HFFc6 (cell line): ENCODE measurements around the gene AVP. TPM values are rescaled to one million over a fixed set of nuclear protein-coding genes. Genes with fewer than 3 reads are reported as not detected.

ENCODE experiments used
- DNase-seq: peaks from one replicate; pipeline ENCODE4 v3.0.0-alpha.2; 2018
- H3K27ac Mint-ChIP-seq: 2 replicates; pipeline ENCODE4 v1.8.0; 2020; ENCODE audit warnings: mild to moderate bottlenecking, mixed read lengths
- H3K27me3 Mint-ChIP-seq: 2 replicates; pipeline ENCODE4 v1.8.0; 2021; ENCODE audit warnings: mild to moderate bottlenecking, moderate library complexity, mixed read lengths; ENCODE audit not compliant: insufficient read depth
- H3K36me3 Mint-ChIP-seq: 2 replicates; pipeline ENCODE4 v1.8.0; 2021; ENCODE audit warnings: low read depth, mixed read lengths
- H3K4me1 Mint-ChIP-seq: 2 replicates; pipeline ENCODE4 v1.8.0; 2020; ENCODE audit warnings: low read depth, mixed read lengths
- H3K4me3 Mint-ChIP-seq: 2 replicates; pipeline ENCODE4 v1.8.0; 2020; ENCODE audit warnings: mild to moderate bottlenecking, moderate library complexity, mixed read lengths
- H3K9me3 Mint-ChIP-seq: 2 replicates; pipeline ENCODE4 v1.8.0; 2020; ENCODE audit warnings: mild to moderate bottlenecking, mixed read lengths
- total RNA-seq, 6 experiments: library from RNA; stranded (reverse); fragmentation: NEBNext Ultra II Directional; extraction: Animal tissue kit (Norgen Biotek cat#: 25700); gene quantifications; 2 replicates in 1 of 6; 3 replicates in 5 of 6; pipeline ENCODE4 v1.2.3, GENCODE V29; 2021
- TF ChIP-seq, protein P1 (sequence below): fragments of 200-600 bp; sonication (generic); IDR thresholded peaks from 2 replicates; pipeline ENCODE4 v1.5.0; 2021; ENCODE audit warnings: antibody characterized with exemption, mild to moderate bottlenecking

The AVP gene
- total RNA-seq, 6 experiments from 2014 or later = not detected

DNA sequence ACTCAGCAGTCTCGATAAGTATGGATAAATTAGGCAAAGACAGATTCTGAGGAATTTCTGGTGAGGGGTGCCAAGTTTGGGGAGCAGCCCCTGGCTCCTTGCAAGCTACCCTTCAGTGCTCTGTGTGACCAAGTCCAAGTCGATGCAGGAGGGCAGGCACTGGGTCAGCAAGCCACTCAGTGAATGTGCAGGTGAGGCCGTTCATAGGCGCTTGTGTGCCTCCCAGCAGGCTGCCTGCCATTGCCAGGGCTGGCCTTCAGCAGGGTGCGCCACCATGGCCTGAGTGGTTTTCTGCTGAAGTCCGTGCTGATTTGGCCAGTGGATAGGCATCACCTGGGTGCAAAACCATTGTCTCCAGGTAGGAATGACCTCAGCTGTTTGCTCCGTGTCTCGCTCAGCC lies 44.4 kb downstream of the AVP start:
- H3K4me3 Mint-ChIP-seq = no peak overlapping the region
- peaks cover 11% of the 10 kb centered on the region for H3K36me3 Mint-ChIP-seq
- TF ChIP-seq, protein P1, sequence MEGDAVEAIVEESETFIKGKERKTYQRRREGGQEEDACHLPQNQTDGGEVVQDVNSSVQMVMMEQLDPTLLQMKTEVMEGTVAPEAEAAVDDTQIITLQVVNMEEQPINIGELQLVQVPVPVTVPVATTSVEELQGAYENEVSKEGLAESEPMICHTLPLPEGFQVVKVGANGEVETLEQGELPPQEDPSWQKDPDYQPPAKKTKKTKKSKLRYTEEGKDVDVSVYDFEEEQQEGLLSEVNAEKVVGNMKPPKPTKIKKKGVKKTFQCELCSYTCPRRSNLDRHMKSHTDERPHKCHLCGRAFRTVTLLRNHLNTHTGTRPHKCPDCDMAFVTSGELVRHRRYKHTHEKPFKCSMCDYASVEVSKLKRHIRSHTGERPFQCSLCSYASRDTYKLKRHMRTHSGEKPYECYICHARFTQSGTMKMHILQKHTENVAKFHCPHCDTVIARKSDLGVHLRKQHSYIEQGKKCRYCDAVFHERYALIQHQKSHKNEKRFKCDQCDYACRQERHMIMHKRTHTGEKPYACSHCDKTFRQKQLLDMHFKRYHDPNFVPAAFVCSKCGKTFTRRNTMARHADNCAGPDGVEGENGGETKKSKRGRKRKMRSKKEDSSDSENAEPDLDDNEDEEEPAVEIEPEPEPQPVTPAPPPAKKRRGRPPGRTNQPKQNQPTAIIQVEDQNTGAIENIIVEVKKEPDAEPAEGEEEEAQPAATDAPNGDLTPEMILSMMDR = no peak
- DNase-seq = no peak
- H3K27ac Mint-ChIP-seq = no peak overlapping the region
- H3K27me3 Mint-ChIP-seq = no peaks in the 10 kb centered on the region; the same call in 1 of the 2 replicates
- H3K4me1 Mint-ChIP-seq = peaks cover 17% of the 10 kb centered on the region
- H3K9me3 Mint-ChIP-seq = no peaks in the 10 kb centered on the region

DNA sequence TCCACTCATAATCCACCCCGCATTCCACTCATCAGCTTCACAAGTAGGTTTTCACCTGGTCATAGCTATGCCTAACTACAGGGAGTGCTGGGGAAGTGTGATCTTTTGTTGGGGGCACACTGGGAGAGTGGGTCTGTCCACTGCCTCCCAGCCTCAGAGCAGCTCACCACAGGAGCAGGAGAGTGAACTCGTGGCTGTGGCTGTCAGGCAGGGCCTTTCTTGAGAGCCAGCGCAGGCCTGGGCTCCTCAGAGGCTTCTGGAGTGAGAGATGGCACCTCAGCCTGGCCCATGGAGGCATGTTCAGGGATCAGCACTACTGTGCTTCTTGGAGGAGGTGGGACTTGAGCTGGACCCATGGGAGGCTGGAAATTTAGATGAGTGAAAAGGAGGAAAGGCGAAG lies 45.1 kb downstream of the AVP start:
- TF ChIP-seq, protein P1 = no peak
- H3K4me1 Mint-ChIP-seq = peaks cover 13% of the 10 kb centered on the region
- DNase-seq = no peak
- H3K27ac Mint-ChIP-seq = no peak overlapping the region
- no peaks in the 10 kb centered on the region for H3K27me3 Mint-ChIP-seq
- H3K4me3 Mint-ChIP-seq = no peak overlapping the region
- H3K36me3 Mint-ChIP-seq = peaks cover 11% of the 10 kb centered on the region
- H3K9me3 Mint-ChIP-seq = no peaks in the 10 kb centered on the region

- TF ChIP-seq, protein P1 = no peak
- H3K27me3 Mint-ChIP-seq = no peaks in the 10 kb centered on the region
- DNase-seq = no peak
- H3K9me3 Mint-ChIP-seq = no peaks in the 10 kb centered on the region
- peaks cover 11% of the 10 kb centered on the region for H3K36me3 Mint-ChIP-seq
- no peak overlapping the region for H3K4me3 Mint-ChIP-seq
- H3K27ac Mint-ChIP-seq = no peak overlapping the region
- H3K4me1 Mint-ChIP-seq = peaks cover 13% of the 10 kb centered on the region
Measured at GRCh38 chr20:3038454-3038853, 46.1 kb downstream of the AVP start.

GRCh38 chr20:3037654-3038053 lies 46.9 kb downstream of the AVP start:
- TF ChIP-seq, protein P1 = no peak
- Mint-ChIP-seq H3K4me3 (no peak overlapping the region), H3K27ac (no peak overlapping the region), H3K27me3 (no peaks in the 10 kb centered on the region), H3K36me3 (peaks cover 11% of the 10 kb centered on the region), H3K9me3 (no peaks in the 10 kb centered on the region), H3K4me1 (peaks cover 13% of the 10 kb centered on the region)
- no peak for DNase-seq

DNA sequence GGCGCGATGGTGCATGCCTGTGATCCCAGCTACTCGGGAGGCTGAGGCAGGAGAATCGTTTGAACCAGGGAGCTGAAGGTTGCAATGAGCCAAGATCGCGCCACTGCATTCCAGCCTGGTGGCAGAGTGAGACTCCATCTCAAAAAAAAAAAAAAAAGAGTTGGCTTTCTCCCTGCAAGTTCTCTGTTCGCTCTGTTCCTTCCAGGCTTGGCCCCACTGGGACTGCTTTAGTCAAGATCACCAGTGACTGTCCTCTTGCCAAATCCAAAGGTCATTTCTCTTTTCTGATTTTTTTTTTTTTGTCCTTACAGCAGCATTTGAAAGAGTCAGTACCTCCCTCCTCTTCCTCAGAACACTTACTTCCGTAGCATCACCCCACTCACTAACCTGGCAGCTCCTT lies 51.9 kb downstream of the AVP start:
- no peak overlapping the region for H3K4me3 Mint-ChIP-seq
- TF ChIP-seq, protein P1 = no peak
- no peaks in the 10 kb centered on the region; the same call in 1 of the 2 replicates for H3K27me3 Mint-ChIP-seq
- H3K36me3 Mint-ChIP-seq = peaks cover 5% of the 10 kb centered on the region
- no peak for DNase-seq
- no peaks in the 10 kb centered on the region for H3K4me1 Mint-ChIP-seq
- H3K9me3 Mint-ChIP-seq = no peaks in the 10 kb centered on the region
- H3K27ac Mint-ChIP-seq = no peak overlapping the region

Other genes starting within 250 kb of the AVP start
- gene PCED1A, start 244.1 kb downstream of the AVP start, total RNA-seq = 10 to 100 TPM; 22.0 to 24.8 (median 23.8) TPM
- 10 to 100 TPM; 30.6 to 36.3 (median 35.2) TPM for gene VPS16, start 244.0 kb downstream of the AVP start, total RNA-seq
- 10 to 100 TPM; 44.3 to 54.4 (median 48.7) TPM for gene PTPRA, start 211.2 kb downstream of the AVP start, total RNA-seq
- under 1 TPM in 1 of 6 experiments, not detected in 5; 0.26 TPM for gene GNRH2, start 41.1 kb downstream of the AVP start, total RNA-seq
- 10 to 100 TPM; 31.7 to 46.8 (median 36.0) TPM for gene MRPS26, start 38.7 kb downstream of the AVP start, total RNA-seq
- gene OXT, start 13.1 kb downstream of the AVP start, total RNA-seq = not detected
- gene FASTKD5, start 75.1 kb upstream of the AVP start, total RNA-seq = 10 to 100 TPM; 11.9 to 15.0 (median 13.8) TPM
- gene UBOX5, start 75.1 kb upstream of the AVP start, total RNA-seq = 1 to 10 TPM; 5.0 to 6.1 (median 5.5) TPM
- gene LZTS3, start 88.8 kb upstream of the AVP start, total RNA-seq = 1 to 10 TPM; 2.7 to 6.1 (median 3.0) TPM
- 10 to 100 TPM; 30.3 to 68.3 (median 31.5) TPM for gene DDRGK1, start 120.0 kb upstream of the AVP start, total RNA-seq
- 10 to 100 TPM; 62.3 to 76.7 (median 70.2) TPM for gene ITPA, start 124.8 kb upstream of the AVP start, total RNA-seq
- gene SLC4A11, start 154.5 kb upstream of the AVP start, total RNA-seq = 1 to 10 TPM; 2.4 to 3.6 (median 3.1) TPM